HG02981 (cell line): Measurements from ENCODE around the gene METTL15.
"Not testable (repeated sequence)": the region's sequence is repeated elsewhere in the genome, so short reads cannot be mapped to it uniquely, and the experiment has no call there.

Experiments used
- ATAC-seq: cut with Tn5 transposase; IDR thresholded peaks from one replicate; pipeline ENCODE4 v1.9.1; 2021; ENCODE audit warnings: mild to moderate bottlenecking, moderate library complexity; ENCODE audit not compliant: unreplicated experiment

Gene METTL15, protein sequence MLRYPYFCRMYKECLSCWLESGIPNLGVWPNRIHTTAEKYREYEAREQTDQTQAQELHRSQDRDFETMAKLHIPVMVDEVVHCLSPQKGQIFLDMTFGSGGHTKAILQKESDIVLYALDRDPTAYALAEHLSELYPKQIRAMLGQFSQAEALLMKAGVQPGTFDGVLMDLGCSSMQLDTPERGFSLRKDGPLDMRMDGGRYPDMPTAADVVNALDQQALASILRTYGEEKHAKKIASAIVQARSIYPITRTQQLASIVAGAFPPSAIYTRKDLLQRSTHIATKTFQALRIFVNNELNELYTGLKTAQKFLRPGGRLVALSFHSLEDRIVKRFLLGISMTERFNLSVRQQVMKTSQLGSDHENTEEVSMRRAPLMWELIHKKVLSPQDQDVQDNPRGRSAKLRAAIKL

DNA sequence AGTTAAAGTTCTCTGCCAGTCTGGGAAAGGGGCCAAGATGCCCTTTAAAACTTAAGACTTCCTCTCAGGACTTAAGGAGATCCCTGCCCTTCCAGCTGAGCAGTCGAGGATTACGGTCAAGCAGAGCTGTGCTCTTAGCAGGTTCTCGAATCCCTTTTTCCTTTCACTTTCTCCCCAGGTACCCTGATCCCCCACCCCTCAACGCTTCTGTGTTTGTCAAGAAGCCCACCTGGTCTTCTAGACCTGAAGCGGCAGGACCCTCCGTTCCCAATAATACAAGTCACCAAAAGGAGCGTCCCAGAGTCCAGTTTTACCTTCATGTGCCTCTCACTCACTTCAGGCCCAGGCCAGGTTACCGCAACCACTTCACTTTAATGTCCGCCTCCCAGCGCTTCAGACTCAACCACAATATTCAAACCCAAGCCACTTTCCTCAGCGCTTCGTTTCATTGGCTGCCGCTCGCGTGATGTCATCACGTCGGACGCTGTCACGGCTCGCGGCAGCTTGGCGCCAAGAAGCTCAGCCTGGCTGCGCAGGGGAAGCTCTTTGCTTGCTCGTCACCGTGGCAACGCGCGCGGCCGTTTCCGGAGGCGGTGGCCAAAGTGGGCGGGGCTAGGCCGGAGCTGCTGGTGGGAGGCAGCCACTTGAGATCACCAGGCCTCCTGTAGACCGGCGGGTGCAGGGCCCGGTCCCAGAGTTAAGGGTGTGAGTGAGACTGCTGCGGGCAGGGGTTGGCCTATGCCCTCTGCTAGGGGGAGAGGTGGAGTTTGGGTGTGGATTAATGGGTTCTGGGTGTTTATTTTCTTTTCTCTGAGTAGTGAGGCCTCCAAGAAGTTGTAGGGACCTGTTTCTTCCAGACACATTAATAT is at the start of gene METTL15, which contains the start of gene KIF18A:
Gene METTL15, plus strand, starts transcription at position 639 of the 869 bp plus-strand sequence. CDS start 4,947 bp downstream, outside the sequence.
Gene KIF18A, minus strand, starts transcription at position 407 of the 869 bp plus-strand sequence. CDS start 10,209 bp downstream, outside the sequence.
- ATAC-seq = peak; percentile 86

DNA sequence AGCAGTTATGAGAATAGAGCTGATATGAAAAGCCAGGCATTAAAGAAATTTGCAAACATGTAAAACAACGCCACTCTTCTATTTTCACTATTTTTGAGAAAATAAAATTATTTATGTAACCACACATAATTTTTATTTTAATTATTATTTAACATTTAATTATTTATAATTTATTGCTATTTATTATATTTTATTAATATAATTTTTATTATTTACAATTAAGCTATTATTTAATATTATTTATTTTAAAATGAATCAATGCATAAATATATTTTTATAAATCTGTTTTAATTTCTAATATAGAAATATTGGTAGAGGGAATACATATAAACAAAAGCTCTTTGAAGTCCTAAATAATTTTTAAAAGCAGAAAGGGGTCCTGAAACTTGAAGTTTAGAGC is 36.9 kb upstream of the METTL15 start:
- no peak for ATAC-seq

DNA sequence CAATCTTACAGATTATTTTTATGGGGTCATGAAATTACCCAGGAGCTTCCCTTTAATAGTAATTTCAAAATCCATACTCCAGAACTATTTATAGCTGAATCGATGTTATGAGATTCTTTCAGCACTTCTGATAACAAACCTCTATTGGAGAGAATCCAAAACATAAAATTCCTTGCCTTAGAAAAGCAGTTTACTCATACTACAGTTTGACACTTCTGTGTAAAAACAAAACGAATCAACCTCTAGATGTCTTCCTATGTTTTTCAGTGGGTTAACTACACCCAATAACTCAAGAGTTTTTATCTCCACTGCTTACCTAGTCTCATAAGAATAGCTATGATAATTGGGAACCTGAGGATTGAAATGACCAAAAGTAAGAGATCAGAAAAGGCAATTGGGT is 35.9 kb upstream of the METTL15 start:
- ATAC-seq = no peak

DNA sequence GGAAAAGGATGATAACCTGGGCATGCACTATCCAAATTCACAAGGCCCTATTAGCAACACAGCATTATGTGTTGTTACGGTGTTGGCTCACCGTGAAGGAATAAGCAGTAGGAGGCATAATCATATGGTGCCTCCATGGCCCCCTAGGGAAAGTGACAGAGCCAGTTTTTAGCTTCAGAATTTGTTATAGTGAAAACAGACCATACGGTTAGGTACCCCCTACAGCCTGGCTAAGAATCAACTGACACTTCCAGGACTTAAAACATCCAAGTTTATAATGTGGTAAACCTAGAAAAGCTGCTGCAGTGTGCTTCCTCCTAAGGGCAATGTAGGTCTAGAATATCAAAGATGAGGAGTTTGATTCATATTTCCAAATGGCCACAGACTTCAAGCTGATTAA is 30.7 kb upstream of the METTL15 start:
- ATAC-seq = no peak

DNA sequence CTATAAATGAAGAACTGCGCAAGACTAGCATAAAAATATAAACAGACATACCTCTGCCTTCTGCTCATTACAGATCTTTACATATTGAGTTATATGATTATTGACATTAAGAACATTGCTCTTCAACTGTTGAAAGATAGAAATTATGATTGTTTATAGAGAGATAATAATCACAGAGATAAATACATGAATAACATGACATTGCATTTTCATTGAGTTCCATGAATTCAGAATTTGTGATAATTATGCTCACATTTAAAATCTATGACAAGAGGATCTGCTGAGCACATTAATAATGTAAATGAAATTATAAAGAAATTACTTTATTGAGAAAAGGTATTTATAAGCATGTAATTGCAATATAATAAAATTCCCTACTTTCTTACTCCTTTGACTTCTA is 25.1 kb upstream of the METTL15 start:
- ATAC-seq = no peak

DNA sequence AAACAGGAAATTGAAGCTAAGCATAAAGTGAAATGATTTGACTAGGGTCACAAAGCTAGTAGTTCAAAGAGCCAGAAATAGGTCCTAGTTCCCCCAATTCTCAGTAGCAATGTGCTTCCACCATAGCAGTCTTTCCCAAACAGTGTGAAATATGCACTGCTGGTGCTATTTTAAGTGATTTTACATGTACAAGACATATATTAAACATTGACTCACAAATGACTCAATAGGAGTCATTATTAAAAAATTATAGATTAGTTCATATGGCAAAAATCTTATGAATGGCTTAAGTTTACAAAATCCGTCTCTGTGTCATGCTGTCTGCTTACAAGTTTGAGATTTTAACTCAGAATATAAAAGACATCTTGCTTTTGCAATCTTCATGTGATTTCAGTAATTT is 21.6 kb upstream of the METTL15 start:
- ATAC-seq = no peak

DNA sequence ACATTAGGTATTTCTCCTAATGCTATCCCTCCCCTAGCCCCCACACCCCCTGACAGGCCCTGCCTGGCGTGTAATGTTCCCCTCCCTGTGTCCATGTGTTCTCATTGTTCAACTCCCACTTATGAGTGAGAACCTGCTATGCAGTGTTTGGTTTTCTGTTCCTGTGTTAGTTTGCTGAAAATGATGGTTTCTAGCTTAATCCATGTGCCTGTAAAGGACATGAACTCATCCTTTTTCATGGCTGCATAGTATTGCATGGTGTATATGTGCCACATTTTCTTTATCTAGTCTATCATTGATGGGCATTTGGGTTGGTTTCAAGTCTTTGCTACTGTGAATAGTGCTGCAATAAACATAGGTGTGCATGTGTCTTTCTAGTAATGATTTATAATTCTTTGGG is 21.0 kb upstream of the METTL15 start:
- ATAC-seq = not testable (repeated sequence)

DNA sequence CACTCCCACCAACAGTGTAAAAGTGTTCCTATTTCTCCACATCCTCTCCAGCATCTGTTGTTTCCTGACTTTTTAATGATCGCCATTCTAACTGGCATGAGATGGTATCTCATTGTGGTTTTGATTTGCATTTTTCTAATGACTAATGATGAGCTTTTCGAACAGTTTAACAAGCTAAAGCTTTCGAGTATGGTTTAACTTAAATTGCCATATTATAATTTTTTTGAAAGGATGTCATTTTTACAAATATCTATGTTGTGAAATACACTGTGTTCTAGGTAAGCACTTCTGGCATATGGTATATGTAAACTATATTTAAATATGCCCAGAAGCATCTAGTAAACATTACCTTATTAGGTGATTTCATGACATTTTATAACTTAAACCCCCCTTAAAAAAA is 20.5 kb upstream of the METTL15 start:
- not testable (repeated sequence) for ATAC-seq

DNA sequence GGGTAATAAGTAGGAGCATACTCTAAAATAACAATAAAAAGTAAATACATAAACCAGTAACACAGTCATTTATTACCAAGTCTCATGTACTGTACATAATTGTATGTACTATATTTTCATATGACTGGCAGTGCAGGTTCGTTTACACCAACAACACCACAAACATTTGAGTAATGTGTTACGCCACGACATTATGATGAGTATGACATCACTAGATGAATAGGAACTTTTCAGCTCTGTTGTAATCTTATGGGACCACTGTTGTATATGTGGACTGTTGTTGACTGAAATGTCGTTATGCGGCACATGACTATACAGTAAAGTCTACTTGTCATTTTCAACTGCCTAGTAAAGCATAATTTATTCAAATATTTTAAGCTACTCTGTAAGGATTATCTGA is 18.8 kb upstream of the METTL15 start:
- ATAC-seq = no peak

DNA sequence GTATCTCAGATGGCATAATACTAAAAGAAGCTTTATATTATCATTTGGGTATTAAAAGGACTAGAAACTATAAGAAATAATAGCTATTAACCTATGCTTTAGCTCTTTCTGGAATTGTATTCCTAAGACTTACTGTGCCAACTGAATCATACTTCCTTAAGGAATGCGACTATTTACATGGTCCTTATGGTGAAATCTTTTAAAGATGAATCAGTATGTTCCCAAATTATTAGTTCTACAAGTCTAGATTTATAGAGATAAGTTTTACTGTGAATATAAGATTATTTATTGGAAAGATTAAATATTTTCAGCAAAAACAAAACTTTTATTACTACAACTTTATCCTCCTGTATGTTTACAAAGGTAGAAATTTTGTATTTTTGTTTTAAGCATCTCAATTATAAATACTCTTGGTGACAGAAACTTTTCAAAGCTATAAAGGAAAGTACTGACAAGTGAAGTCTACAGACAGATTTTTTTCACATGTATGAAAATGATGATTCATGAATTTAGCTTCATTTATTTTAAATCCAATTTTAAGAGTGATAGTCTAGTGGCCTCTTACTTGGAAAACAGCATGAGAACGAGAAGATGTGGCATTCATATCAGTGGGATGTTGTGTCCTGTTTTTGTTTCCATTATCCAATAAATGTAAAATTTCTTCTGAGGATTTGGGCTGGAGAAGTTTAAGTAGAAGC is 18.0 kb upstream of the METTL15 start:
- no peak for ATAC-seq

DNA sequence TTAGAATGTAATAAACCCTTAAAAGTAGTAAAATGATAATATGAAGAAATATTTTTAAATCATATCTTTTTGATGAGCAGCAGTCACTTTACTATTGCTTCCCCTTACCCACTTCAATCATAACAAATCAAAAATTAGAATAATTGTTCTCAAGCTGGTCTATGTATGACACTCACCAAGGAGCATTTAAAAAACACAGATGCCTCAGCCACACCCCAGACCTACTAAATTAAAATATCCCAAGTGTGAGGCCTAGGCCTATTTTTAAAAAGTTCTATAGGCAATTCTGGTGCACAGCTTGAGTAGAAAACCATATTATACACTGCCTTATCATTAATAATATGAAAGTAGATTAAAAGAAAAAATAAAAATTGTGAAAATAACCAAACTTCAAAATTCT is 15.4 kb upstream of the METTL15 start:
- no peak for ATAC-seq

DNA sequence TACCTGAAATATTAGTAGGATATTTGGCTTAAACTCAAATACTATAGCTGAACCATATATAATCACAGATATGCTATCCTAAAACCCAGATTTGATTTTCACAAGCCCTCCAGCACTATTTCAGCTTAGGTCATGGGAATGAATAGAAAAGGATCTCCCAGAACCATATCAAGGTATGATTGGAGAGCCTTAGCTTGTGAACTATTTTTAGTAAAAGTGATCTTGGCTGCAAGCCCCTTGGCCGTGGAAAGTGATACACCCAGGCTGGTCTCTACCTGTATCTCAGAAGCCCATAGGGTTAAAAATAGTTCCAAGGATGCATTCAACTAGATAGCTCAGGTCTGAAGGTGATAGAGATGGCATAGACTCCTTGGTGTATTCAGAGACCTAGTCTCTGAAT is 9.9 kb upstream of the METTL15 start:
- no peak for ATAC-seq

DNA sequence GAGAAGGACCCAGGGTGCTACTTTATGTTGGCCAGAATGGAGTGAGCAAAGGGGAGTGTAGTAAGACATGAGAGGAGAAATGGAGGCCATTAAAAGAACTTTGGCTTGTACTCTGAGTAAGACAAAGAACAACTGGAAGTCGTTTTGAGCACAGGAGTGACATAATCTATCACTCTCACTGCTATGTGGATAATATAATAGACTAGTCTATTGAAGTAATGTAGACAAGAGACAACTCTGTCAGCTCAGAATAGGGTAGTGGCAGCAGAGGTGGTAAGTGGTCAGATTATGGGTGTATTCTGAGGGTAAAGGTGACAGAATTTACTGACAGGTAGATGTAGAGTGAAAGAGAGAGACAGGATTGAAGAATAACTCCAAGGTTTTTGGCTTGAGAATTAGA is 8.5 kb upstream of the METTL15 start:
- ATAC-seq = no peak

DNA sequence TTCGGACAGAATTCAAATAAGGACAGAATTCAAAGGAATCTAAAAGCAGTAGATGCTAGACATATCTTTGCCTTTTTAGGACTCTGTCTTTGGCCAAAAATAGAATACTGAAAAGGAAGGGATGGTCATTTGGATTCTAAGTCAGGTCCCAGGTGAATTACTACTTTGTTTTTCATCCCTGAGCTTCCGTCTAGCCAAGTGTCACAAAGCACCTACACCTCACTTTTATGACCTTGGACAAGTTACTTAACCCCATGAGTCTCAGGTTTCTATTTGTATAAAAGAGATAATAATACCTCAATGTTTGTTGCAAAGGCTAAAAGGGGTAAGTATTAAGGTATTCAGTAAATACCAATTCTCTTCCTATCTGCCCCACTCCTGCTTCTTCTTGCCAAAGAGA is 7.5 kb upstream of the METTL15 start:
- ATAC-seq = no peak

DNA sequence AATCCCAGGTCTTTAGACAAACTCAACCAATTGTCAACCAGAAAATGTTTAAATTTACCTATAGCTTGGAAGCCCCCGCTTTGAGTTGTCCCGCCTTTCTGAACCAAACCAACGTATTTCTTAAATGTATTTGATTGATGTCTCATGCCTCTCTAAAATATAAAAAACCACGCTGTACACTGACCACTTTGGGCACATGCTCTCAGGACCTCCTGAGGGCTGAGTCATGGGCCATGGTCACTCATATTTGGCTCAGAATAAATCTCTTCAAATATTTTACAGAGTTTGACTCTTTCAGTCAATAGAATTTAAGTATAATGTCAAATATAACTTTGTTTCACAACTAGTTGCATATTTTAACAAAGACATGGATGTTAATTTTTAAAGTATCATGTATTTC is 5.9 kb upstream of the METTL15 start:
- ATAC-seq = not testable (repeated sequence)

DNA sequence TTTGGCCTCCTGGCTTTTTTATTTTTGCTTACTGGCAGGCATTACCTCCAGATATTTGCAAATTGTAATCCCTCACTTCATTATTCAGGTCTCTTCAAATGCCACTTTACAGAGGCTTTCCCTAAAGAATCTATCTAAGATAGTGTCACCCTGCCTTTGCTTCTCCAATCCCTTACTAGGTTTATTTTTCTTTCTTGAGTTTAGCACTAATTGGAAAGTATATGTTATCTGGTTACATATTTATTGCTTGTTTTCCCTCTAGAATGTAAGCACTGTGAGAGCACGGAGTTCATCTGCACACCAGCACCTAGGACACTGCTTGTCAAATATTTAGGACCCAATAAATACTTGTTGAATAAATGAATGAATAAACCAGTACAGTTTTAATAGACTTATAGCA is 3.8 kb upstream of the METTL15 start:
- ATAC-seq = no peak

DNA sequence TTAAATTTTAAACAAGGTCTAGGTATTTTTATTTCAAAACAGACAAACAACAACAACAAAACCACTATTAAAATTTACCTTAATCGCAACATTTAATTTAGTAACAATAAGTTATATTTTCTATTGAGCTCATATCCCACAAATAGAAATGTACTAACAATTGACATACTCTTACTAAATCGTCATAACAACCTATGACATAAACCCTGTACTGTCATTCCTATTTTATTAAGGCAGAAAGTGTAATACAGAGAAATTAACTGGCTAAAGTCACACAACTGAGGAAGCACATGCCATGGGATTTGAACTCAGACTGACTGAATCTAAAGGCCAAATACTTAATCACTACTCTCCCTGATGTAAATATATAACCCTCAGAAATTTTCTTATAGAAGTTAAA is 3.2 kb upstream of the METTL15 start:
- no peak for ATAC-seq

DNA sequence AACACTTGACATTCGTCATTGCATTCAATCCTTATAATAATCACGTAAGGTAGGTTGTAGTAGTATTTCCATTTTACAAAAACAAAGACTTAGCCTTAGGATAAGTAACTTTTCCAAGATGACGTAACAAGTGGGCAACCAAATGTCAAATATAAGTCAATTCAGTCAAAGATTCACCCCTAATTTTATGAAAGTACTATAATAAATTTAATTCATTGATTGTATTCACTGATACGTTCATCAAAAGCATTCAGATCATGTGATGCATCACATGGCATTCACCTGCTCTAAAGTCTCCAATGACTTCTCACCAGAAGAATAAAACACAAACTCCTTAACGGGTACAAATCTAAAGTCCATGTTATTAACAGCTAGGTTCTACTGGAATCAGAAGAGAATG is 2.3 kb upstream of the METTL15 start:
- ATAC-seq = no peak

DNA sequence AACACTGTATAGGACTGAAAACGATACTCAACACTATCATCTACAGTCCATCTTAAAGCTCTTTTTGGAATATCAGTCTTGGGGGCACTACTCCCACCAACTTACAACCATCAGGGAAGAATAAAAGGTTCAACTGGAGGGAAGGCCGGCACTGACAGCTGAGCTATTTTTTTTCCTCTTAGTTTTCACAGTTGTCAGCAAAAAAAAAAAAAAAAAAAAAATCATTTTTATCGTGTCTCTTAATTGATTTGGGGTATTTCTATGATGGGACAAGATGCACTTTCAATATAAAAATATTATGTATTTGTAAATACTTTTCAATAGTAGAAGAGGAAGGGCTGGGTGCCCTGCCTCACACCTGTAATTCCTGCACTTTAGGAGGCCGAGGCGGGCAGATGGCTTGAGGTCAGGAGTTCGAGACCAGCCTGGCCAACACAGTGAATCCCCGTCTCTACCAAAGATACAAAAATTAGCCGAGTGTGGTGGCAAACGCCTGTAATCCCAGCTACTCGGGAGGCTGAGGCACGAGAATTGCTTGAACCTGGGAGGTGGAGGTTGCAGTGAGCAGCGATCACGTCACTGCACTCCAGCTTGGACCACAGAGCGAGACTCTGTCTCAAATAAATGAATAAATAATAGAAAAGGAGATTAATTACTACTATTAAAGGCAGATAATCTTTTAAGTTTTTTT is 1.7 kb upstream of the METTL15 start:
- no peak for ATAC-seq

DNA sequence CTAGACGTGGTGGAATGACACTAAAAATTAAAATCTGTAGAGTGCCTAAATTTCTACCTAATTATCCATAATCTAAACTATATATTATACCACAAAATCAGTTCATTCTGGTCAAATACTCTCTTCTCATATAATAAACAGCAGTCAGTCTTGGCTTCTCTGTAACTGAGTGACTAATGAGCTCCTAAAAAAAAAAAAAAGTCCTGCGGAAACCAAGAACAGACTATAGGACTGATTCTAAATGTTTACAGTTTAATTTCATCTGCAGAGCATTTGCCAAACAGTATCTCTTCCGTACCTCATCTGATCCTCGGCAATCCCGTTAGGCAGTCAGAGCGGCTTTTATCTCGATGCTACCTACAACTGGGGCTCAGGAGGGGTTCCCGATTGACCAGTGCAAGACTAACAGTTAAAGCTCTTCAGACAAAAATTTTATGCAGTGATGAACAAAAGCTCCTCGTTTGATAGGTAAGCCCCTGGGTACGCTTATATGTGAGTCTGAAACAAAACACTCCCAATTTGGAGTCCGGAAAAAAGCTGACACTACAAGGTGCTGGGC is 918 bp upstream of the METTL15 start:
- ATAC-seq = peak; percentile 0
